Adrenal gland (tissue), 12 donors: Measurements from ENCODE around the gene HTR2A. TPM values are rescaled to one million over a fixed set of nuclear protein-coding genes. Genes with fewer than 3 reads are reported as not detected.

Experiments
- DNase-seq, 7 donors: peaks; one replicate each; pipeline ENCODE4 v3.0.0-alpha.2; 2019 to 2020
- H3K27ac ChIP-seq, 5 donors: fragments of 200-600 bp; sonication (generic) in 4 of 5; 1 replicate in 3 of 5; 2 replicates in 2 of 5; pipeline versions ENCODE4 v1.5.1 to v1.8.0; 2016 to 2020; ENCODE audit warnings: mild to moderate bottlenecking in 1 of 5
- H3K27me3 ChIP-seq: fragments of 200-600 bp; 2 replicates; pipeline ENCODE4 v1.8.0; 2021
- H3K36me3 ChIP-seq, 2 donors: fragments of 200-600 bp; replicated peaks in 1 of 2; 1 replicate in 1 of 2; 2 replicates in 1 of 2; pipeline versions ENCODE4 v1.5.1 to v1.8.0; 2018 to 2022
- H3K4me1 ChIP-seq, 2 donors: fragments of 200-600 bp; replicated peaks in 1 of 2; 1 replicate in 1 of 2; 2 replicates in 1 of 2; pipeline versions ENCODE4 v1.5.1 to v1.8.0; 2018 to 2021
- H3K4me3 ChIP-seq, 4 donors: fragments of 200-600 bp; sonication (generic) in 3 of 4; one replicate each; pipeline ENCODE4 v1.5.1; 2016 to 2018
- H3K9me3 ChIP-seq, 3 donors: fragments of 200-600 bp; sonication (generic) in 1 of 3; replicated peaks in 1 of 3; 1 replicate in 2 of 3; 2 replicates in 1 of 3; pipeline versions ENCODE4 v1.5.1 to v1.8.0; 2016 to 2021
- CTCF ChIP-seq, 6 experiments: fragments of 450-650 bp in 4 of 6; fragments of 200-600 bp in 2 of 6; sonication (generic) in 1 of 6; IDR thresholded peaks; 1 replicate in 5 of 6; 2 replicates in 1 of 6; pipeline versions ENCODE4 v1.5.1 to v1.8.0; 2016 to 2021; ENCODE audit warnings: antibody characterized with exemption in 6 of 6, mild to moderate bottlenecking in 2 of 6, moderate library complexity in 1 of 6
- POLR2A ChIP-seq, 2 donors: fragments of 450-650 bp; IDR thresholded peaks; one replicate each; pipeline ENCODE4 v1.6.1; 2017; ENCODE audit warnings: antibody characterized with exemption in 2 of 2, mild to moderate bottlenecking in 2 of 2, moderate library complexity in 1 of 2
- WGBS, 4 donors: extraction: QIAGEN DNeasy Blood & Tissue Kit in 2 of 4; methylation state at CpG; one replicate each; pipeline versions ENCODE4 v1.1.5 to v1.1.7; 2013 to 2017; 5-methylcytosine and 5-hydroxymethylcytosine counted together
- intact Hi-C, 2 donors: fragments of 100-400 bp; cut with DNase I; formaldehyde crosslinking; loops; one replicate each; pipeline versions ENCODE4 v1.14.1 to v1.15.0; 2022 to 2023
- polyA plus RNA-seq, 3 donors: library from polyadenylated mRNA; stranded (reverse); fragments of 200-250 nt in 2 of 3; fragments of 350-450 nt in 1 of 3; fragmentation: Illumina TruSeq in 1 of 3; extraction: RNeasy Lipid Tissue Mini Kit (QIAGEN cat#74804) in 1 of 3; gene quantifications; one replicate each; pipeline ENCODE4 v1.2.3, GENCODE V29; 2013 to 2014
- total RNA-seq, 9 donors: library from RNA; depleted of rRNA in 4 of 9; stranded (reverse); fragments of >200 nt in 4 of 9; fragments of 120-200 nt in 1 of 9; fragmentation: NEBNext Ultra II Directional in 1 of 9; extraction: Animal tissue kit (Norgen Biotek cat#: 25700) in 1 of 9; gene quantifications; one replicate each; pipeline versions ENCODE4 v1.1.0 to v1.2.4, GENCODE V29; 2013 to 2023
- donor health status: healthy with polysubstance abuse.
- donor health status: Bipolar disorder and iron deficiency.
- donor health status: DM: yes; HTN: yes; CAD: no.
- donor health status: DM: no; HTN: no; CAD: no.
- donor health status: DM: no; HTN: no; CAD: no.
- donor health status: DM: yes; HTN: yes; CAD: no.

Gene HTR2A
- total and polyA plus RNA-seq, 12 donors = 0.06 to 0.38 (median 0.19) TPM; not detected in 6

GRCh38 chr13:46908501-46908900, 11.6 kb upstream of the HTR2A start:
- intact Hi-C loops = no loop called here
- Histone ChIP-seq H3K36me3 (no peaks in the 10 kb centered on the region), H3K4me3 (no peak overlapping the region), H3K27me3 (peaks cover 4% of the 10 kb centered on the region), H3K27ac (no peak overlapping the region), H3K9me3 (no peaks in the 10 kb centered on the region), H3K4me1 (no peaks in the 10 kb centered on the region)
- DNase-seq = no peak
- TF ChIP-seq POLR2A (IDR thresholded peaks at IDR 0.05) (no peak), CTCF (IDR thresholded peaks at IDR 0.05) (no peak)
- 71 to 79% (median 77%) methylated on average over 2 of the region's 2 CpGs for WGBS, 4 donors

- Histone ChIP-seq H3K4me1 (no peaks in the 10 kb centered on the region), H3K27me3 (peaks cover 4% of the 10 kb centered on the region), H3K36me3 (no peaks in the 10 kb centered on the region), H3K27ac (no peak overlapping the region), H3K9me3 (no peaks in the 10 kb centered on the region), H3K4me3 (no peak overlapping the region)
- intact Hi-C loops = no loop called here
- no peak for DNase-seq
- TF ChIP-seq POLR2A (IDR thresholded peaks at IDR 0.05) (no peak), CTCF (IDR thresholded peaks at IDR 0.05) (no peak)
Observed at GRCh38 chr13:46906405-46906804, 9.6 kb upstream of the HTR2A start.

GRCh38 chr13:46905249-46905648, 8.4 kb upstream of the HTR2A start:
- peaks cover 4% of the 10 kb centered on the region for H3K27me3 ChIP-seq
- TF ChIP-seq CTCF (IDR thresholded peaks at IDR 0.05) (no peak), POLR2A (IDR thresholded peaks at IDR 0.05) (no peak)
- no peaks in the 10 kb centered on the region for H3K9me3 ChIP-seq
- intact Hi-C loops = no loop called here
- H3K4me3 ChIP-seq = no peak overlapping the region
- H3K36me3 ChIP-seq = no peaks in the 10 kb centered on the region
- no peaks in the 10 kb centered on the region for H3K4me1 ChIP-seq
- no peak overlapping the region for H3K27ac ChIP-seq
- no peak for DNase-seq
- WGBS, 4 donors = 70 to 77% (median 75%) methylated on average over 3 of the region's 3 CpGs

- DNase-seq = no peak
- WGBS, 4 donors = 15 to 29% (median 24%) methylated on average over 1 of the region's 1 CpG
- Histone ChIP-seq H3K36me3 (no peaks in the 10 kb centered on the region), H3K4me3 (no peak overlapping the region), H3K27ac (no peak overlapping the region), H3K27me3 (no peaks in the 10 kb centered on the region), H3K9me3 (no peaks in the 10 kb centered on the region), H3K4me1 (no peaks in the 10 kb centered on the region)
- intact Hi-C loops = no loop called here
- TF ChIP-seq POLR2A (IDR thresholded peaks at IDR 0.05) (no peak), CTCF (IDR thresholded peaks at IDR 0.05) (no peak)
Observed at GRCh38 chr13:46903748-46904147, 6.9 kb upstream of the HTR2A start.
